ENCODE data around the gene MACROD1. TPM values are rescaled to one million over a fixed set of nuclear protein-coding genes. Genes with fewer than 3 reads are reported as not detected.

Gene MACROD1
- total and polyA plus RNA-seq, 12 donors, result 5.5 to 62.9 (median 26.8) TPM

- peak; percentile 70 to 87 (median 84) for DNase-seq
- Histone ChIP-seq H3K4me1 (replicated peaks in 1 of 2) (peaks cover 8 to 23% of the 10 kb centered on the region in 2 donors), H3K27me3 (no peaks in the 10 kb centered on the region), H3K4me3 (no peak overlapping the region), H3K36me3 (replicated peaks in 1 of 2) (no peaks in the 10 kb centered on the region), H3K9me3 (replicated peaks in 1 of 3) (no peaks in the 10 kb centered on the region), H3K27ac (peak overlapping the region in 1 of 5 donors; percentile 47)
- TF ChIP-seq, protein P1, sequence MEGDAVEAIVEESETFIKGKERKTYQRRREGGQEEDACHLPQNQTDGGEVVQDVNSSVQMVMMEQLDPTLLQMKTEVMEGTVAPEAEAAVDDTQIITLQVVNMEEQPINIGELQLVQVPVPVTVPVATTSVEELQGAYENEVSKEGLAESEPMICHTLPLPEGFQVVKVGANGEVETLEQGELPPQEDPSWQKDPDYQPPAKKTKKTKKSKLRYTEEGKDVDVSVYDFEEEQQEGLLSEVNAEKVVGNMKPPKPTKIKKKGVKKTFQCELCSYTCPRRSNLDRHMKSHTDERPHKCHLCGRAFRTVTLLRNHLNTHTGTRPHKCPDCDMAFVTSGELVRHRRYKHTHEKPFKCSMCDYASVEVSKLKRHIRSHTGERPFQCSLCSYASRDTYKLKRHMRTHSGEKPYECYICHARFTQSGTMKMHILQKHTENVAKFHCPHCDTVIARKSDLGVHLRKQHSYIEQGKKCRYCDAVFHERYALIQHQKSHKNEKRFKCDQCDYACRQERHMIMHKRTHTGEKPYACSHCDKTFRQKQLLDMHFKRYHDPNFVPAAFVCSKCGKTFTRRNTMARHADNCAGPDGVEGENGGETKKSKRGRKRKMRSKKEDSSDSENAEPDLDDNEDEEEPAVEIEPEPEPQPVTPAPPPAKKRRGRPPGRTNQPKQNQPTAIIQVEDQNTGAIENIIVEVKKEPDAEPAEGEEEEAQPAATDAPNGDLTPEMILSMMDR (IDR thresholded peaks at IDR 0.05), result no peak
- TF ChIP-seq POLR2A (IDR thresholded peaks at IDR 0.05), result no peak
- WGBS, 4 donors, result 54 to 64% (median 62%) methylated on average over 16 to 20 of the region's 20 CpGs
- intact Hi-C loops (cut with DNase I), result no loop called here
Observed at GRCh38 chr11:64094463-64095260, 71.3 kb downstream of the MACROD1 start.

- intact Hi-C loops (cut with DNase I), result no loop called here
- DNase-seq, result peak in 5 of 7 donors; percentile 28 to 39 (median 34)
- Histone ChIP-seq H3K27me3 (no peaks in the 10 kb centered on the region), H3K27ac (peak overlapping the region in 1 of 5 donors; percentile 47), H3K4me1 (replicated peaks in 1 of 2) (peaks cover 8 to 23% of the 10 kb centered on the region in 2 donors), H3K9me3 (replicated peaks in 1 of 3) (no peaks in the 10 kb centered on the region), H3K4me3 (no peak overlapping the region), H3K36me3 (replicated peaks in 1 of 2) (no peaks in the 10 kb centered on the region)
- 72 to 83% (median 81%) methylated on average over 12 to 13 of the region's 13 CpGs for WGBS, 4 donors
- TF ChIP-seq, protein P1 (IDR thresholded peaks at IDR 0.05), result no peak
- no peak for TF ChIP-seq POLR2A (IDR thresholded peaks at IDR 0.05)
Observed at GRCh38 chr11:64093233-64094039, 72.5 kb downstream of the MACROD1 start.

GRCh38 chr11:64092761-64093136, 73.2 kb downstream of the MACROD1 start:
- Histone ChIP-seq H3K27me3 (no peaks in the 10 kb centered on the region), H3K4me3 (no peak overlapping the region), H3K27ac (peak overlapping the region in 2 of 5 donors; percentile 42 to 47), H3K4me1 (replicated peaks in 1 of 2) (peaks cover 8 to 23% of the 10 kb centered on the region in 2 donors), H3K36me3 (replicated peaks in 1 of 2) (no peaks in the 10 kb centered on the region), H3K9me3 (replicated peaks in 1 of 3) (no peaks in the 10 kb centered on the region)
- no peak for TF ChIP-seq POLR2A (IDR thresholded peaks at IDR 0.05)
- TF ChIP-seq, protein P1 (IDR thresholded peaks at IDR 0.05), result no peak
- intact Hi-C loops (cut with DNase I), result no loop called here
- 79 to 89% (median 81%) methylated on average over 6 to 8 of the region's 8 CpGs for WGBS, 4 donors
- no peak for DNase-seq

DNA sequence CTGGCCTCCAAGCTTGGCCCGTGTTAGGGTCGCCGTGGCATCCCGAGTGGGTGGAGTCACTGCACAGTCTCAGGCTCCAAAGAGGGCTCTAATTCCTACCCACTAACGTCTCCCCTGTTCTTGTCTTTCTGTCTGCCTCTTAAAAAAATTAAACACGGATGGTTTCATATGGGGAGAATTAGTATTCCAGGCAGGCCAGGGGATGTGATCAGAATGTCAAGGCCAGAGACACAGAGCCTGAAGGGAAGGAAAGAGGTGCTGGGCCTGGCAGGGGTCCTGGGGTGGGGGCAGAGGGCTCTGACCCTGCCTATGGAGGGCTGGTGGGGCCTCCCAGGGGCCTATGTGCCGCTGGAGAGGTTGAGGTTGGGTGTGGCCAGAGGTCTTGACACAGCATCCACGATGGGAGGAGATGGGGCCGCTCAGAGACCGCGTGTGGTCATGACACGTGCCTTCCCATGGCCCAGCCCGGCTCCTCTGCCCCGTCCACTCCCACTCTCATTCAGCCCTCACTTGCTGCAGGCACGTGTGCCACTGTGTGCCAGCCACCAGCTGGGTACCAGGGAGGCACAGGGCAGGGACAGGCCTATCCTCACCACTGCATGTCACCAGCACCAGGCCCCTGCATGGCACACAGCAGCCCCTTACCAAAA, 73.7 kb downstream of the MACROD1 start:
- no peak overlapping the region for H3K4me3 ChIP-seq
- 66 to 90% (median 80%) methylated on average over 10 to 15 of the region's 15 CpGs for WGBS, 4 donors
- H3K4me1 ChIP-seq (replicated peaks in 1 of 2), result peaks cover 8 to 23% of the 10 kb centered on the region in 2 donors
- intact Hi-C loops (cut with DNase I), result no loop called here
- H3K27ac ChIP-seq, result peak overlapping the region in 2 of 5 donors; percentile 42 to 44
- no peaks in the 10 kb centered on the region for H3K36me3 ChIP-seq (replicated peaks in 1 of 2)
- peak in 2 of 7 donors; percentile 32 to 78 for DNase-seq
- TF ChIP-seq POLR2A (IDR thresholded peaks at IDR 0.05), result no peak
- TF ChIP-seq, protein P1 (IDR thresholded peaks at IDR 0.05), result no peak
- H3K9me3 ChIP-seq (replicated peaks in 1 of 3), result no peaks in the 10 kb centered on the region
- H3K27me3 ChIP-seq, result no peaks in the 10 kb centered on the region

Data from adrenal gland (tissue), 12 donors.